Breast epithelium (tissue), 4 donors: Measurements from ENCODE around the gene TMEM123. TPM values are rescaled to one million over a fixed set of nuclear protein-coding genes. Genes with fewer than 3 reads are reported as not detected.

Experiments
- DNase-seq, 2 donors: peaks; one replicate each; pipeline ENCODE4 v3.0.0-alpha.2; 2019; ENCODE audit warnings: low spot score in 2 of 2
- H3K27ac ChIP-seq, 2 donors: fragments of 200-600 bp; sonication (generic) in 1 of 2; one replicate each; pipeline ENCODE4 v1.5.1; 2016 to 2019; ENCODE audit warnings: mild to moderate bottlenecking in 1 of 2
- H3K27me3 ChIP-seq, 2 donors: fragments of 200-600 bp; sonication (generic) in 1 of 2; one replicate each; pipeline versions ENCODE4 v1.5.1 to v1.6.0; 2017 to 2019; ENCODE audit warnings: control low read depth in 1 of 2, mild to moderate bottlenecking in 1 of 2
- H3K36me3 ChIP-seq: fragments of 200-600 bp; one replicate; pipeline ENCODE4 v1.5.1; 2019
- H3K4me1 ChIP-seq, 2 donors: fragments of 200-600 bp; sonication (generic); one replicate each; pipeline ENCODE4 v1.5.1; 2016 to 2019; ENCODE audit warnings: control low read depth in 1 of 2
- H3K4me3 ChIP-seq, 3 donors: fragments of 200-600 bp; sonication (generic); 1 replicate in 2 of 3; 2 replicates in 1 of 3; pipeline ENCODE4 v1.5.1; 2016 to 2019; ENCODE audit warnings: mild to moderate bottlenecking in 3 of 3, moderate library complexity in 2 of 3
- H3K9me3 ChIP-seq, 2 donors: fragments of 200-600 bp; sonication (generic) in 1 of 2; one replicate each; pipeline ENCODE4 v1.5.1; 2016 to 2019; ENCODE audit warnings: control low read depth in 1 of 2
- POLR2A ChIP-seq: fragments of 450-650 bp; IDR thresholded peaks from one replicate; pipeline ENCODE4 v1.6.1; 2016; ENCODE audit warnings: antibody characterized with exemption, mild to moderate bottlenecking, moderate library complexity
- POLR2AphosphoS5 ChIP-seq, 3 donors: sonication (generic); formaldehyde crosslinking; IDR thresholded peaks; one replicate each; pipeline ENCODE4 v1.6.1; 2017; ENCODE audit warnings: antibody characterized with exemption in 3 of 3
- intact Hi-C: fragments of 100-400 bp; cut with DNase I; formaldehyde crosslinking; loops from one replicate; pipeline ENCODE4 v1.15.1; 2023; ENCODE audit warnings: low total_unique reads
- total RNA-seq, 3 donors: library from RNA; depleted of rRNA; stranded (reverse); fragments of >200 nt; gene quantifications; one replicate each; pipeline ENCODE4 v1.1.0, GENCODE V29; 2016
- TF ChIP-seq, protein P1 (sequence below), 3 donors: fragments of 450-650 bp; IDR thresholded peaks; one replicate each; pipeline ENCODE4 v1.5.1; 2016 to 2017; ENCODE audit warnings: antibody characterized with exemption in 3 of 3, mild to moderate bottlenecking in 3 of 3, moderate library complexity in 3 of 3

TMEM123 gene
- total RNA-seq, 3 donors from 2014 or later: 74.6 to 307 (median 167) TPM

DNA sequence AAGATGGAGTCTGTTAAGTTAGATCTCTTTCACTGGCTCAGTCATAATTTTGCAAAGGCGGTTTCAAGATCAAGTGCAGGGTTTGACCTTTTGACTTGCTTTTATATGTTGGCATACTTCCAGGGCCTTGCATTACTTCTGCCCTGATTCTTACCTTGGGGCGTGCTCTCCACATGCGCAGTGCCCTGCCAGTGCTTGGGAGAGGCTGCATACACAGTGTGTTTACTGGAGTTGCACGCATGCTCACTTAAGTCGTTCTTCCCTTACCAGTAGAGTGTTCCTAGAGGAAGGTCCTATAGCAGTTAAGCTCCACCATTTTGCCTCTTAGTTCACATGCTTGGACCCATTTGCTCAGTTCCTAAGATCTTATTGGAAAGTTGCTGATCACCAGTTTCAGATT is 21.0 kb upstream of the TMEM123 start:
- intact Hi-C loops: no loop called here
- H3K4me1 ChIP-seq: peaks cover 0 to 8% of the 10 kb centered on the region in 2 donors
- H3K4me3 ChIP-seq: no peak overlapping the region
- no peaks in the 10 kb centered on the region for H3K36me3 ChIP-seq
- no peak for TF ChIP-seq POLR2A
- TF ChIP-seq POLR2AphosphoS5 (IDR thresholded peaks at IDR 0.05): no peak
- H3K9me3 ChIP-seq: no peaks in the 10 kb centered on the region
- H3K27ac ChIP-seq: no peak overlapping the region
- DNase-seq: no peak
- no peaks in the 10 kb centered on the region for H3K27me3 ChIP-seq

DNA sequence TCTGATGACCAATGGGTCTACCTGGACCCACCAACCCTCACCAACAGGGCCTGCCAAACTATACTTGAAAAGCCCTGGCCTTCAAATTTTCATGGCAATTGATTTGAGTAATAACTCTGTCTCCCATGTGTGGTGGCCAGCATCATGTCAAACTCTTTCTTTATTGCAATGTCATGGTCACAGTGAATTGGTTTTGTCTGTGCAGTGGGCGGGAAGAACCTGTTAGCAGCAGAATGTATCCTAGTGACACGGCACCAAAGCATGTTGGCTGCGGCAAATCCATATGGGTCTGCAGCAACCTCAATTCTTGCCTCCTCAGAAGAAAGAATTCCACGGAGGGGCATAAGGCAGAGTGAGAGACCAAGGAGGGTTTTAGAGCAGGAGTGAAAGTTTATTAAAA is 19.6 kb upstream of the TMEM123 start:
- Histone ChIP-seq H3K27me3 (no peaks in the 10 kb centered on the region), H3K36me3 (no peaks in the 10 kb centered on the region), H3K9me3 (no peaks in the 10 kb centered on the region), H3K27ac (no peak overlapping the region), H3K4me3 (no peak overlapping the region), H3K4me1 (peaks cover 0 to 8% of the 10 kb centered on the region in 2 donors)
- no peak for DNase-seq
- intact Hi-C loops: no loop called here
- TF ChIP-seq, protein P1, sequence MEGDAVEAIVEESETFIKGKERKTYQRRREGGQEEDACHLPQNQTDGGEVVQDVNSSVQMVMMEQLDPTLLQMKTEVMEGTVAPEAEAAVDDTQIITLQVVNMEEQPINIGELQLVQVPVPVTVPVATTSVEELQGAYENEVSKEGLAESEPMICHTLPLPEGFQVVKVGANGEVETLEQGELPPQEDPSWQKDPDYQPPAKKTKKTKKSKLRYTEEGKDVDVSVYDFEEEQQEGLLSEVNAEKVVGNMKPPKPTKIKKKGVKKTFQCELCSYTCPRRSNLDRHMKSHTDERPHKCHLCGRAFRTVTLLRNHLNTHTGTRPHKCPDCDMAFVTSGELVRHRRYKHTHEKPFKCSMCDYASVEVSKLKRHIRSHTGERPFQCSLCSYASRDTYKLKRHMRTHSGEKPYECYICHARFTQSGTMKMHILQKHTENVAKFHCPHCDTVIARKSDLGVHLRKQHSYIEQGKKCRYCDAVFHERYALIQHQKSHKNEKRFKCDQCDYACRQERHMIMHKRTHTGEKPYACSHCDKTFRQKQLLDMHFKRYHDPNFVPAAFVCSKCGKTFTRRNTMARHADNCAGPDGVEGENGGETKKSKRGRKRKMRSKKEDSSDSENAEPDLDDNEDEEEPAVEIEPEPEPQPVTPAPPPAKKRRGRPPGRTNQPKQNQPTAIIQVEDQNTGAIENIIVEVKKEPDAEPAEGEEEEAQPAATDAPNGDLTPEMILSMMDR (IDR thresholded peaks at IDR 0.05): no peak
- TF ChIP-seq POLR2A (no peak), POLR2AphosphoS5 (IDR thresholded peaks at IDR 0.05) (no peak)

DNA sequence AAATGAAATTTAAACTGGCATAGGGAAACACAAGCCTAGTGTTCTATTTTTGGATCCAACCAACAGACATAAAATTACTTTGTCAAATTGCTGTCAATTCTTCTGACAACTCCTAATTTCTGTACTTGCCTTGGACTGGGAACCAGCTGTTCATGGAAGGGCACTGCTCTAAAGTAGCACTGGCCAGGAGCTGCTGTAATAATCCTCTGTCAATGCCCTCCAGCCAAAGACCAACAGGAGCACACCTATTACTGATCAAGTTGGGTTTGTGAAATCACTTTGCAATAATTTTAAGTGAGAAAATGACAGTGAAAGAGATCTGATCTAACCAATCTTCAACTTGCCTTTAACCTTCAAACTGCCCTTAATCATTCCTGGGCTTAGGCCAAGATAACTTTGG is 18.9 kb upstream of the TMEM123 start:
- Histone ChIP-seq H3K4me3 (no peak overlapping the region), H3K27ac (no peak overlapping the region), H3K4me1 (peaks cover 0 to 8% of the 10 kb centered on the region in 2 donors), H3K27me3 (no peaks in the 10 kb centered on the region), H3K36me3 (no peaks in the 10 kb centered on the region), H3K9me3 (no peaks in the 10 kb centered on the region)
- DNase-seq: no peak
- intact Hi-C loops: no loop called here
- no peak for TF ChIP-seq POLR2A
- no peak for TF ChIP-seq POLR2AphosphoS5 (IDR thresholded peaks at IDR 0.05)
- TF ChIP-seq, protein P1 (IDR thresholded peaks at IDR 0.05): no peak

DNA sequence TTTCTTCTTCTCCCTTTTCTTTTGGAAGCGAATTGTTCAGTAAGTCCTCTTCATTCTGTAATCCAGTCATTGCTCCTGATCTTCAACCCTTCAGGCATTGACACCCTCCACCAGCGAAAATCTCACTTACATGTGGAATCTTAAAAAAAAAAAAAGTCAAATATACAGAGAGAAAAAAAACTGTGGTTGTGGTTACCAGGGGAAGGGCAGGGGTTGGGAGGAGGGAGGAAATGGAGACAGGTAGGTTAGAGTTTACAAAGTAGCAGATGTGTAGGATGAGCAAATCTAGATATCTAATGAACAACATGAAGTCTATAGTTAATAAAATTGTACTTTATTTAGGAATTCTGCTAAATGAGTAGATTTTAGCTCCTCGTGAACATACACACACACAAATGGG is 17.7 kb upstream of the TMEM123 start:
- DNase-seq: no peak
- no peaks in the 10 kb centered on the region for H3K27me3 ChIP-seq
- H3K4me3 ChIP-seq: no peak overlapping the region
- intact Hi-C loops: no loop called here
- H3K4me1 ChIP-seq: peaks cover 0 to 8% of the 10 kb centered on the region in 2 donors
- peak overlapping the region in 1 of 2 donors; percentile 54 for H3K27ac ChIP-seq
- TF ChIP-seq POLR2A: no peak
- TF ChIP-seq POLR2AphosphoS5 (IDR thresholded peaks at IDR 0.05): no peak
- TF ChIP-seq, protein P1 (IDR thresholded peaks at IDR 0.05): no peak
- H3K36me3 ChIP-seq: no peaks in the 10 kb centered on the region
- no peaks in the 10 kb centered on the region for H3K9me3 ChIP-seq

DNA sequence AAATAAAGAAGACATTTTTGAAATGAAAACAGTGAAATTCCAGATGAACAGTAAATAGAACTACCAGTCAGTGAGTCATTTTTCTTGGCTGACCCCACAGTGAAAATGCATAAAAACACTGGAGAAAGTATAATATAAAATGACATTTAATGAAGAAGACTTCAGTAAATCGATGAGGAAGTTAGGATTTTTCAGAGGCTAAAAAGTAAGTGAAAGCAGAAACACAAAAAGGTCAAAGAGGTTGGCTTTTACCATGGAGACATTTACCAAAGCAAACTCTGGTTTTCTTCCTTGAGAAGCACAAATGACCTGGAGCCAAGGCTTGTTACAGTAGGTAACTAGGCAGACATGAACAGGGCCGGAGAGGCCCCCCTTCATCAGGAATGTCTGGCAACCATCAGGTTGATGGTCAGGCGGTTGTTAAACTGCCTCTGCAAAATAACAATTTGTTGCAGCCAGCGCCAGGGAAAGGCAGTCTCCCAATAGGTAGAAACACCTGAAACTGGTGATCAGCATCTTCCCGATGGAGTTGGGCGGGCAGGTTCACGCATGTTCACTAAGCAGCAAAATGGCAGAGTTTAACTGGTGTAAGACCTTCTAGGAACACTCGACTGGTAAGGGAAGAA is 16.7 kb upstream of the TMEM123 start:
- TF ChIP-seq POLR2A (no peak), POLR2AphosphoS5 (IDR thresholded peaks at IDR 0.05) (no peak)
- TF ChIP-seq, protein P1 (IDR thresholded peaks at IDR 0.05): no peak
- no peak overlapping the region for H3K4me3 ChIP-seq
- intact Hi-C loops: no loop called here
- H3K27me3 ChIP-seq: no peaks in the 10 kb centered on the region
- H3K27ac ChIP-seq: peak overlapping the region; percentile 54 to 56
- no peaks in the 10 kb centered on the region for H3K36me3 ChIP-seq
- DNase-seq: peak in 1 of 2 donors; percentile 37
- H3K4me1 ChIP-seq: peaks cover 0 to 8% of the 10 kb centered on the region in 2 donors
- no peaks in the 10 kb centered on the region for H3K9me3 ChIP-seq
